Activated CD4-positive, CD25-positive, alpha-beta regulatory T cell treated with anti-CD3 and anti-CD28 coated beads, Interleukin-2, amount 50 U/mL, for 72 hours (primary cell): ENCODE data around the gene CPLANE2.
A peak's percentile ranks its signal among the peaks of the same experiment; 100 is the strongest.

ENCODE experiments used
- DNase-seq: peaks from one replicate; pipeline ENCODE4 v3.0.0; 2021

The CPLANE2 gene

GRCh38 chr1:16187748-16188401 is 49.1 kb downstream of the CPLANE2 start:
- DNase-seq = peak; percentile 79

- DNase-seq = no peak
These were observed 50.2 kb downstream of the CPLANE2 start for GRCh38 chr1:16186655-16187235.

DNA sequence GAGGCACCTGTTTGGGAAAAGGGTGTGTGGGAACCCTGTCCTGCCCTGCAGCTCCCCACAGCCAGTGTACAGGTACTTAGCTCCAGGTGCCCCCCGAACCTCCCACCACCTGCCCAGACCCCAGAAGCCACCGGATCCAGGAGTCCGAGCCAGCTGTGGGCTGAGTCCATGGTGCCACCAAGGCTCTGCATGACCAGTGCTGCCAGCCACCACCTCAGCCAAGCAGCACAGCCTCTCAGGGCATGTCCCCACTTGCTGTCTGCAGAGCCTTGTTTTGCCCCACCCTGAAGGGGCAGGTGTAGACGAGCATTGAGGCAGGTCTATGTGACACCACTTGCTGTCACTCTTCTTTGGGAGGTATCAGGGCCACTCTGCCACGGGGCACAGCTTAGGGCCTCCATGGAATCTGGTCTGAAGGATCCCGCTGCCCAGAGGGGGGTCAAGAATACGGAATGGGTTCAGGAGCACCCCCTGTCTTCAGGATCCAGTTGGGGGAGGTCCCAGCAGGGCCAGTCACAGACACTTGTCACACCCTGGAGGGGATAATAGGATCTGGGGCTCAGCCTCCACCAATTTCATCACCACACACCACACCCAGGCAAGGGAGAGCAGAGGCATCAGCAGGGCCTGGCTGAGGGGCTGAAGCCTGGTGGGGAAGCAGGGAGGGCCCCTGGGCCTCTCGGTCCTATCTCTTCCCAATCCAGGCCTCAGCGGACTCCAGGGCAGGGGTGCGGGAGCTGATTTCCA is 52.3 kb downstream of the CPLANE2 start:
- no peak for DNase-seq

GRCh38 chr1:16183765-16184556 is 53.0 kb downstream of the CPLANE2 start:
- DNase-seq = no peak

DNA sequence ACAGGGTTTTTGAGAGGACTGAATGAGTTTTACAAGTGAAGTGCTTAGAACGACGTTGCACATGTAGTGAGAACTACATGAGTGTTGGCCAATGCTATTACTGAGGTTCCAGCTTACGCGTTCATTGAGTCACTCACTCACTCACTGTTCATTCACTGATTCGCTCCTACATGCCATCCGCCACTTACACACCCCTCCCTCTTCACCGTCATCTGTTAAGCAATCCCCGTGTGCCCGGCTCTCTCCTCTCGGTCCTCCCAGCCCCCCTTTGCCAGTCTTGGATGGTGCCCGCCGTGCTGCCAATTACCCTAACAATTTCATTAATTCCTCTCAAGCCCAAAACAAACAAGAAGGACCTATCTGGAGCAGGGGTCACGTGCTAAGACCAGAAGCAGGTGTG is 53.8 kb downstream of the CPLANE2 start:
- no peak for DNase-seq

DNA sequence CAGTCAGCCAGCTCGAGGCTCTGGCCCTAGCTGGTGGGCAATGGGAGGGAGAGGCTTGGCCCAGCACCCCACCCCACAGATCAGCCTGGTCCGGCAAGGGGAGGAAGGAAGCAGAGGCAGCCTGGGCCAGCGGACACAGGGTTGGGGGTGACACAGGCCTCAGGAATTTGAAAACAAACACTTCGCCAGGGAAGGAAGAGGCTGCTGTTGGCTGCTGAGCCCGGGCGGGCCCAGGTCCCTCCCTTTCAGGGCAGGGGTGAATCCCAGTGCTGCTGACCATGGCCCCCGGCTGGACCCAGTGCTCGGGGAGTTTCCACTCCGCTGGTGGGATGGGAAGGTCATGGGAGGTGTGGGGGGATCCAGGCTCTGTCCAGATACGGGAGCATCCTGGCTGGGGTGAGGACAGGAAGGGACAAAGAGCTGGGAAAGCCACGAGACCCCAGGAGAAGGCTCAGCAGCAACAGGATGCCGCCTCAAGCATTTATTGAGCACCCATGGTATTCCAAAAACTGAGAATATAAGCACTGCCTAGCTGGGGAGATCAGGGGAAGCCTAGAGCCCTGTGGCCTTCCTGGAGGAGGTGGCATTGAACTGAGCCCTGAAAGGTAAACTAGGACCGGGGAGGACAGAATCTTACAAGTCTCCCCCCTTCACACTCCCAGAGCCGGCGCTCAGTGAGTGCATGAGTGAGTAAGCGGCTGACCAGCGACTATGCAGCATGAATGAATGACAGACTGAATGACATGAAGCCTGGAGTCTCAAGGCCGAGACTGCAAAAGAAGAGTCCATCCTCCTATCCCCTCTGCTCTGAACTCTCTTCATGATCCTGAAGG is 54.9 kb downstream of the CPLANE2 start:
- no peak for DNase-seq
